OCI-LY1 (cell line): Measurements from ENCODE around the gene BCAP31.
"Not testable (repeated sequence)": the region's sequence is repeated elsewhere in the genome, so short reads cannot be mapped to it uniquely, and the experiment has no call there.

Source experiments
- H2AFZ ChIP-seq: fragments of 200-600 bp; sonication (generic), shearing (Covaris generic); 2 replicates; pipeline ENCODE4 v1.6.0; 2014; ENCODE audit warnings: antibody characterized with exemption, mild to moderate bottlenecking, low read length
- H3F3A ChIP-seq: fragments of 200-600 bp; sonication (generic), shearing (Covaris generic); 2 replicates; pipeline ENCODE4 v1.6.0; 2014; ENCODE audit warnings: mild to moderate bottlenecking, antibody characterized with exemption, low read length, moderate library complexity; ENCODE audit not compliant: insufficient read depth
- H3K27ac ChIP-seq: fragments of 200-600 bp; sonication (generic); 2 replicates; pipeline ENCODE4 v1.5.1; 2014; ENCODE audit warnings: low read length, mixed run types, mild to moderate bottlenecking, low read depth; ENCODE audit not compliant: poor library complexity, severe bottlenecking
- H3K27me3 ChIP-seq: fragments of 200-600 bp; sonication (generic); 2 replicates; pipeline ENCODE4 v1.6.0; 2014; ENCODE audit warnings: antibody characterized with exemption, mild to moderate bottlenecking, low read length, moderate library complexity; ENCODE audit not compliant: insufficient read depth
- H3K36me3 ChIP-seq: fragments of 200-600 bp; sonication (generic); 2 replicates; pipeline ENCODE4 v1.6.1; 2014; ENCODE audit warnings: mild to moderate bottlenecking, antibody characterized with exemption, low read length, moderate library complexity, mixed read lengths; ENCODE audit not compliant: insufficient read depth
- H3K4me1 ChIP-seq: fragments of 200-600 bp; sonication (generic); 2 replicates; pipeline ENCODE4 v1.5.1; 2014; ENCODE audit warnings: mild to moderate bottlenecking, low read length, moderate library complexity; ENCODE audit not compliant: insufficient read depth, severe bottlenecking
- H3K4me2 ChIP-seq: fragments of 200-600 bp; sonication (generic), shearing (Covaris generic); 2 replicates; pipeline ENCODE4 v1.6.1; 2014; ENCODE audit warnings: low read length
- H3K4me3 ChIP-seq: fragments of 200-600 bp; sonication (generic); 2 replicates; pipeline ENCODE4 v1.5.1; 2014; ENCODE audit warnings: low read length, low read depth, mild to moderate bottlenecking, mixed read lengths; ENCODE audit not compliant: poor library complexity, severe bottlenecking
- H3K79me2 ChIP-seq: fragments of 200-600 bp; shearing (Covaris generic); 2 replicates; pipeline ENCODE4 v1.6.1; 2016; ENCODE audit warnings: mixed run types, low read length, mixed read lengths; ENCODE audit not compliant: insufficient read depth
- H3K9ac ChIP-seq: fragments of 200-600 bp; sonication (generic), shearing (Covaris generic); 2 replicates; pipeline ENCODE4 v1.6.1; 2014; ENCODE audit warnings: mild to moderate bottlenecking, low read length, mixed read lengths
- H3K9me2 ChIP-seq: fragments of 200-600 bp; sonication (generic), shearing (Covaris generic); 2 replicates; pipeline ENCODE4 v1.6.1; 2014; ENCODE audit warnings: low read depth, mild to moderate bottlenecking, low read length, mixed read lengths
- H3K9me3 ChIP-seq: fragments of 200-600 bp; shearing (Covaris generic); 2 replicates; pipeline ENCODE4 v1.6.1; 2014; ENCODE audit warnings: low read length, mixed read lengths
- H4K20me1 ChIP-seq: fragments of 200-600 bp; sonication (generic), shearing (Covaris generic); 2 replicates; pipeline ENCODE4 v1.6.0; 2016; ENCODE audit warnings: mild to moderate bottlenecking, low read length; ENCODE audit not compliant: insufficient read depth
- EZH2 ChIP-seq: fragments of 200-600 bp; sonication (generic), shearing (Covaris generic); IDR thresholded peaks from 2 replicates; pipeline ENCODE4 v1.8.0; 2017; ENCODE audit warnings: borderline replicate concordance, mixed run types, mild to moderate bottlenecking, antibody characterized with exemption, low read length, moderate library complexity, mixed read lengths
- TF ChIP-seq, protein P1 (sequence below): fragments of 200-600 bp; sonication (generic), shearing (Covaris generic); IDR thresholded peaks from 2 replicates; pipeline ENCODE4 v1.5.1; 2017; ENCODE audit warnings: mild to moderate bottlenecking, antibody characterized with exemption, low read length, moderate library complexity, mixed read lengths

BCAP31 gene

DNA sequence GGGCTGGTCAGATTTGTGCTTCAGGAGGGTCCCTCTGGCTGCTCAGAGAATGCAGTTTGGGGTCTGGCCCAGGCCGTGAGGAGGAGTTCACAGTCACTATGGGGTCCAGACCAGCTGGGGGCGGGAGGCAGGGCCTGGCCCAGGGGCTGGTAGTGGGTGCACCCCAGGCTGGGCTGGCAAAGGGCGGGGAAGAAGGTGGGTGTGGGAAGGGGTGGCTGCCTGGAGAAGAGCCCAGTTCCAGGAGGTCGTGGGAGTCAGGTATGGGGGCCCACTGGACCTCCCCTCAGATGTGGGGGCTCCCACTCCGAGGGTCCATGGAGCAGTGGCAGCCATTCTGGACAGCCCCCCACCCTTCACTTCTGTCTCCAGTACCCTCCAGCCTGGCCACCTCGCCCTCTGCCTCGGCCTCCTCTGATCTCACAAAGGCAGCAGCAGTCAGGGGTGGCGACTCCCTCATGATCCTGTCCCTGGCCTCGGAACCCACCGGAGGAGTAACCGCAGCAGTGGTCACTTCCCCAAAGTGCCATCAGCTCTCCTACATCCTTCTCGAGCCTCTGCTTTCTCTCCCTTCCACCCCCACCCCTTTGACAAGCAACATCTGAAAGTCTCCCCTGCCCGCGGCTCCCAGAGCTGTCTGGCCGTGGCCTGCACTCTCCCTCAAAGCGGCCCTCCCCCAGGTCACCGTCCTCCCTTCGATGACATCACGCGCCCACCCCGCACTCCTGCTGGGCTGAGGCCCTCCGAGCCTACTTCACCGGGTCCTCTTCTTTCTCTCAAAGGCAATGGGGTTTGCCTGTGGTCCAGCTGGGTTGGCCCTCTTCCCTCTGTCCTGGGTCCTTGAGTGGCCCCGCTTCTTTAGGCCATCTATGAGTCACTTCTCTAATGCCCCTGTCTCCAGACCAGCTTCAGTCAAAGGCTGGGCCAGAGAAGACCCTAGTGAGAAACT, 38.2 kb downstream of the BCAP31 start:
- Histone ChIP-seq H3K27ac (no peak overlapping the region), H3K9ac (no peak overlapping the region), H3K9me2 (no peaks in the 10 kb centered on the region), H3K4me2 (no peak overlapping the region), H3K9me3 (no peaks in the 10 kb centered on the region), H3F3A (no peaks in the 10 kb centered on the region), H3K79me2 (no peaks in the 10 kb centered on the region), H3K36me3 (no peaks in the 10 kb centered on the region), H3K4me1 (no peaks in the 10 kb centered on the region), H3K4me3 (no peak overlapping the region), H4K20me1 (no peaks in the 10 kb centered on the region), H3K27me3 (no peaks in the 10 kb centered on the region), H2AFZ (no peak overlapping the region)
- TF ChIP-seq, protein P1, sequence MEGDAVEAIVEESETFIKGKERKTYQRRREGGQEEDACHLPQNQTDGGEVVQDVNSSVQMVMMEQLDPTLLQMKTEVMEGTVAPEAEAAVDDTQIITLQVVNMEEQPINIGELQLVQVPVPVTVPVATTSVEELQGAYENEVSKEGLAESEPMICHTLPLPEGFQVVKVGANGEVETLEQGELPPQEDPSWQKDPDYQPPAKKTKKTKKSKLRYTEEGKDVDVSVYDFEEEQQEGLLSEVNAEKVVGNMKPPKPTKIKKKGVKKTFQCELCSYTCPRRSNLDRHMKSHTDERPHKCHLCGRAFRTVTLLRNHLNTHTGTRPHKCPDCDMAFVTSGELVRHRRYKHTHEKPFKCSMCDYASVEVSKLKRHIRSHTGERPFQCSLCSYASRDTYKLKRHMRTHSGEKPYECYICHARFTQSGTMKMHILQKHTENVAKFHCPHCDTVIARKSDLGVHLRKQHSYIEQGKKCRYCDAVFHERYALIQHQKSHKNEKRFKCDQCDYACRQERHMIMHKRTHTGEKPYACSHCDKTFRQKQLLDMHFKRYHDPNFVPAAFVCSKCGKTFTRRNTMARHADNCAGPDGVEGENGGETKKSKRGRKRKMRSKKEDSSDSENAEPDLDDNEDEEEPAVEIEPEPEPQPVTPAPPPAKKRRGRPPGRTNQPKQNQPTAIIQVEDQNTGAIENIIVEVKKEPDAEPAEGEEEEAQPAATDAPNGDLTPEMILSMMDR = no peak
- no peak for TF ChIP-seq EZH2

DNA sequence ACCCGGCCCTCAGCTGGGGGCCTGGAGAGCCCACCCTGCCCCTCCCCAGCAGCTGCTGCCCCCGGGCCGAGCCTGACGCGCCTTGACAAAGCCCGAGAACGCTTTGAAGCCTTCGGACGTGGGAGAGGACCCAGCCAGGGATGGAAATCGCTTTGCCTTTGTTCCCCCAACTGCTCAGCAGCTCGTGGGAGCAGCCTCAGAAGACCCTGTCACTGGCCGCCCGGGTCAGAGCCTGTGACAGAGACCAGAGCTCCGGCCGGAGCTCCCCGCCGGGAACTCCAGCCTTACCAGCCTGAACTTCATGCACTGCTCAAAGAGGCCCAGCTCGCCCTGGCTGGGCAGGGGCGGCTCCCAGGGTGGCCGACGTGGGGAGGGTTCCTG, 39.0 kb downstream of the BCAP31 start:
- no peaks in the 10 kb centered on the region for H3K9me2 ChIP-seq
- no peak overlapping the region for H3K9ac ChIP-seq
- H3K36me3 ChIP-seq = no peaks in the 10 kb centered on the region
- H3K4me2 ChIP-seq = no peak overlapping the region
- H2AFZ ChIP-seq = no peak overlapping the region
- no peaks in the 10 kb centered on the region for H4K20me1 ChIP-seq
- no peak overlapping the region for H3K27ac ChIP-seq
- no peak overlapping the region for H3K4me3 ChIP-seq
- TF ChIP-seq, protein P1 = no peak
- no peak for TF ChIP-seq EZH2
- H3F3A ChIP-seq = no peaks in the 10 kb centered on the region
- no peaks in the 10 kb centered on the region for H3K9me3 ChIP-seq
- no peaks in the 10 kb centered on the region for H3K27me3 ChIP-seq
- no peaks in the 10 kb centered on the region for H3K4me1 ChIP-seq
- H3K79me2 ChIP-seq = no peaks in the 10 kb centered on the region

DNA sequence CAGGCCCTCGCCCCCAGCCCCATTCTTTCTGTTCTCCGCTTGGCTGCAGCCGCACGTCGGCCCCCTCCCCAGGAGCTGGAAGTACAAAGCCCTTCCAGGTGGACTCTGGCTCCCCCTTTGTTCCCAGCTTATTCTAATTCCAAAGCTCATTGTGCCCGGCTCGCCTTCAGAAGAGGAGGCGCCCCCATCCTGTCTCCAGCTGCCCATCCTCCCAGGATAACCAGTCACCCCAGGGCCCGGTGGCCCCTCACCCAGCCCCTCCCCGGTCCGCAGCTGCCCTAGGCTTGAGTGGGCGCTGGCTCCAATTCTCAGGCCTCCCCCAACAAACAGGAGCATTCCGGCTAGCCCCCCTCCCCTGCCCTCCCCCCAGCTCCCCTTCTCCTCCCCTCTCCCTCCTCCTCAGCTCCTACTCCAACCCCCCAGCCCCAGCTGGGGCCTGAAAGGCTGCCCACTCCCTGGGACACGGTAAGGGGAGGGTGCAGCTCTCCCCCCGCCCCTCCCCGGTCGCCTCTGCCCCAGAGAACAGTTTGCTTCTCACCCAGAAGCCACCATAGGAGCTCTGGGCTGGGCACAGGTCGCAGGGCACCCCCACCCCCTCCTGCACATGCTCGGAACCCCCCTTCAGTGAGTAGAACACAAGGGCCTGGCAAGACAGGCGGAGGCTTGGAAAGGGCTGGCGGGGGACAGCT, 39.6 kb downstream of the BCAP31 start:
- Histone ChIP-seq H3K79me2 (no peaks in the 10 kb centered on the region), H3K36me3 (no peaks in the 10 kb centered on the region), H3K9me2 (no peaks in the 10 kb centered on the region), H3K4me3 (no peak overlapping the region), H3F3A (no peaks in the 10 kb centered on the region), H3K27me3 (no peaks in the 10 kb centered on the region), H2AFZ (no peak overlapping the region), H3K4me2 (no peak overlapping the region), H3K4me1 (no peaks in the 10 kb centered on the region), H4K20me1 (no peaks in the 10 kb centered on the region), H3K9ac (no peak overlapping the region), H3K27ac (no peak overlapping the region), H3K9me3 (no peaks in the 10 kb centered on the region)
- no peak for TF ChIP-seq EZH2
- TF ChIP-seq, protein P1 = no peak

DNA sequence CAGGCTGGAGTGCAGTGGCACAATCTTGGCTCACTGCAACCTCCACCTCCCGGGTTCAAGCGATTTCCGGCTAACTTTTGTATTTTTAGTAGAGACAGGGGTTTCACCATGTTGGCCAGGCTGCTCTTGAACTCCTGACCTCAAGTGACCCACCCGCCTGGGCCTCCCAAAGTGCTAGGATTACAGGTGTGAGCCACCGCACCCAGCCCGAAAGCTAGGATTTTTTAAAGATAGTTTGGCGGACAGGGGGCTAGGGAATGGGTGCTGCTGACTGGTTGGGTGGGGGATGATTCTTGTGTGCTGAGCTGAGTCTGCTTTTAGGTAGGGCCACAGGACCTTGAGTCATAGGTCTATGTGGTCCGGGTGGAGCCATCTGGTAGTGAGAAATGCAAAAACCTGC, 40.7 kb downstream of the BCAP31 start:
- H3K27ac ChIP-seq, H3K9me2 ChIP-seq, H3K9ac ChIP-seq, H2AFZ ChIP-seq, H3K79me2 ChIP-seq, H3K27me3 ChIP-seq, H3K9me3 ChIP-seq, H3K4me2 ChIP-seq, H3F3A ChIP-seq, H3K36me3 ChIP-seq, H3K4me3 ChIP-seq, H3K4me1 ChIP-seq, H4K20me1 ChIP-seq: not testable (repeated sequence)
